Cardiac septum (tissue), 1 donor: ENCODE data around the gene GDF15. TPM values are rescaled to one million over a fixed set of nuclear protein-coding genes. Genes with fewer than 3 reads are reported as not detected.
"Not testable (repeated sequence)": the region's sequence is repeated elsewhere in the genome, so short reads cannot be mapped to it uniquely, and the experiment has no call there.

Experiments used
- DNase-seq: peaks from one replicate; pipeline ENCODE4 v3.0.0-alpha.2; 2020; ENCODE audit warnings: low spot score
- intact Hi-C: fragments of 100-400 bp; cut with DNase I; formaldehyde crosslinking; loops from one replicate; pipeline ENCODE4 v1.14.0; 2022
- long read RNA-seq: library from polyadenylated mRNA; unstranded; transcript quantifications from one replicate; pipeline ENCODE4 v2.0.0, GENCODE V29; 2021
- total RNA-seq: library from RNA; stranded (reverse); fragmentation: NEBNext Ultra II Directional; extraction: Animal tissue kit (Norgen Biotek cat#: 25700); gene quantifications from one replicate; pipeline ENCODE4 v1.2.1, GENCODE V29; 2021
- donor health status: DM: no; HTN: no; CAD: no.

GDF15 gene
- 4.3 TPM for total RNA-seq
- long read RNA-seq, partial matches to known transcripts = 0 of 5 reads
- long read RNA-seq, other reads (novel, unspliced or antisense) = 2 of 5 reads

GRCh38 chr19:18385675-18386542, at the start of gene GDF15:
GDF15 (plus strand) TSS chr19:18386158; CDS start chr19:18386190, 32 bp downstream.
- DNase-seq = peak; percentile 79
- intact Hi-C loops = no loop called here

GRCh38 chr19:18338541-18338940, 47.4 kb upstream of the GDF15 start:
- intact Hi-C loops = no loop called here
- no peak for DNase-seq

- no peak for DNase-seq
Observed at GRCh38 chr19:18339723-18340122, 46.2 kb upstream of the GDF15 start.

GRCh38 chr19:18340190-18340989, 45.6 kb upstream of the GDF15 start, which contains the start of gene PGPEP1:
PGPEP1 (plus strand) TSS chr19:18340598; CDS start chr19:18340682, 84 bp downstream.
- intact Hi-C loops = no loop called here
- peak; percentile 79 for DNase-seq

More at GRCh38 chr19:18339723-18340122, 46.2 kb upstream of the GDF15 start:
- intact Hi-C loops = no loop called here

GRCh38 chr19:18340990-18341868, 44.7 kb upstream of the GDF15 start:
- DNase-seq = no peak
- intact Hi-C loops = no loop called here

GRCh38 chr19:18342090-18342632, 43.8 kb upstream of the GDF15 start:
- intact Hi-C loops = no loop called here
- DNase-seq = no peak

- intact Hi-C loops = no loop called here
- no peak for DNase-seq
Observed at GRCh38 chr19:18344582-18344950, 41.4 kb upstream of the GDF15 start.

GRCh38 chr19:18345296-18345695, 40.7 kb upstream of the GDF15 start:
- no peak for DNase-seq
- intact Hi-C loops = no loop called here

- DNase-seq = no peak
- intact Hi-C loops = no loop called here
Observed at GRCh38 chr19:18346091-18346490, 39.9 kb upstream of the GDF15 start.

- no peak for DNase-seq
Observed at GRCh38 chr19:18348171-18348570, 37.8 kb upstream of the GDF15 start.

GRCh38 chr19:18348818-18349339, 37.1 kb upstream of the GDF15 start:
- intact Hi-C loops = loop anchor here (1.0 kb wide), 1 partner anchor 61 kb away; no protein-coding TSS in a partner anchor
- DNase-seq = not testable (repeated sequence)

More at GRCh38 chr19:18348171-18348570, 37.8 kb upstream of the GDF15 start:
- intact Hi-C loops = no loop called here

- DNase-seq = no peak
- intact Hi-C loops = loop anchor here (1.0 kb wide), 1 partner anchor 61 kb away; no protein-coding TSS in a partner anchor
Observed at GRCh38 chr19:18349524-18350128, 36.3 kb upstream of the GDF15 start.

GRCh38 chr19:18350490-18350889, 35.5 kb upstream of the GDF15 start:
- DNase-seq = no peak
- intact Hi-C loops = no loop called here

GRCh38 chr19:18351544-18351943, 34.4 kb upstream of the GDF15 start:
- intact Hi-C loops = no loop called here
- DNase-seq = no peak

- intact Hi-C loops = no loop called here
- DNase-seq = no peak
Observed at GRCh38 chr19:18353378-18354005, 32.5 kb upstream of the GDF15 start.

GRCh38 chr19:18354743-18355142, 31.2 kb upstream of the GDF15 start:
- DNase-seq, intact Hi-C loops: not testable (repeated sequence)

- DNase-seq = no peak
- intact Hi-C loops = no loop called here
Observed at GRCh38 chr19:18357041-18357440, 28.9 kb upstream of the GDF15 start.

GRCh38 chr19:18361646-18362045, 24.3 kb upstream of the GDF15 start:
- DNase-seq = no peak
- intact Hi-C loops = no loop called here
